IPS-15b (cell line): ENCODE measurements around the gene NUS1.
"Not testable (repeated sequence)": the region's sequence is repeated elsewhere in the genome, so short reads cannot be mapped to it uniquely, and the experiment has no call there.

ENCODE experiments used
- H3K27me3 ChIP-seq: one replicate; pipeline ENCODE4 v1.6.1; 2013; ENCODE audit warnings: low read length; ENCODE audit not compliant: control insufficient read depth, insufficient read depth
- H3K36me3 ChIP-seq: one replicate; pipeline ENCODE4 v1.6.1; 2013; ENCODE audit warnings: low read length; ENCODE audit not compliant: control insufficient read depth, insufficient read depth
- H3K4me1 ChIP-seq: one replicate; pipeline ENCODE4 v1.6.1; 2013; ENCODE audit warnings: mild to moderate bottlenecking, low read length; ENCODE audit not compliant: control insufficient read depth, insufficient read depth
- H3K4me3 ChIP-seq: one replicate; pipeline ENCODE4 v1.5.1; 2013; ENCODE audit warnings: low read depth, low read length
- H3K9ac ChIP-seq: one replicate; pipeline ENCODE4 v1.6.1; 2013; ENCODE audit warnings: low read depth, mild to moderate bottlenecking, low read length
- H3K9me3 ChIP-seq: one replicate; pipeline ENCODE4 v1.6.1; 2013; ENCODE audit warnings: mild to moderate bottlenecking, low read length; ENCODE audit not compliant: control insufficient read depth, insufficient read depth

The NUS1 gene

GRCh38 chr6:117676577-117677218 is 1.4 kb downstream of the NUS1 start:
- Histone ChIP-seq H3K4me1 (peaks cover 9% of the 10 kb centered on the region), H3K9ac (peak overlapping the region; percentile 8)

DNA sequence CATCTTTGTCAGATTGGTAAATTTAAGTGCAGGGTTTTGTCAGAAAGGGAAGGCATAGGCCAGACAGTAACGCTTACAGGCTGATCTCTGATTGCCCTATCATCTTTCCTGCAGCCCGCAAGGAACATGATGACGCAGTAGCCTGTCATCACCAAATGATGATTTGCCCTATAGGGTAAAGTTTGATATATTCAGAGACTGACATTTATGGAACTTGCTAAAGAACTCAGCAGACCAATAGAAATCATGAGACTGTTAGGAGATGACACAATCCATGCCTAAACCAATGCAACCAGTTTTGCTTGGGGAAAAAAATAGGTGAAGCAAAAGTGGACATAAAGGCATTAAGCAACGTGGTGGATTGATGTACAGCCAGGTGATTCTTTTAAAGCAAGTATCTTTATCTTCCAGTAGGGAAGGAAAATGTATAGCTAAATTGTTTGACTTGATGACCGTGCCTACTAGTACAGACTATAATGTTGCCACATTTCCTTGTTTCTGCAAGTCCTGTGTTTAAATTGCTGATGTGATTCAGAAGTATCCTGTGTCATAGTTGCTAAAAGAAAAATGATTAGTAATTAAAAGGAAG is 2.4 kb downstream of the NUS1 start:
- peak overlapping the region; percentile 3 for H3K9ac ChIP-seq
- no peaks in the 10 kb centered on the region for H3K9me3 ChIP-seq
- peaks cover 9% of the 10 kb centered on the region for H3K4me1 ChIP-seq
- H3K27me3 ChIP-seq: no peaks in the 10 kb centered on the region
- H3K36me3 ChIP-seq: no peaks in the 10 kb centered on the region
- H3K4me3 ChIP-seq: peak overlapping the region; percentile 22

More at GRCh38 chr6:117676577-117677218, 1.4 kb downstream of the NUS1 start:
- peak overlapping the region; percentile 36 for H3K4me3 ChIP-seq
- no peaks in the 10 kb centered on the region for H3K27me3 ChIP-seq
- no peaks in the 10 kb centered on the region for H3K36me3 ChIP-seq
- H3K9me3 ChIP-seq: no peaks in the 10 kb centered on the region

DNA sequence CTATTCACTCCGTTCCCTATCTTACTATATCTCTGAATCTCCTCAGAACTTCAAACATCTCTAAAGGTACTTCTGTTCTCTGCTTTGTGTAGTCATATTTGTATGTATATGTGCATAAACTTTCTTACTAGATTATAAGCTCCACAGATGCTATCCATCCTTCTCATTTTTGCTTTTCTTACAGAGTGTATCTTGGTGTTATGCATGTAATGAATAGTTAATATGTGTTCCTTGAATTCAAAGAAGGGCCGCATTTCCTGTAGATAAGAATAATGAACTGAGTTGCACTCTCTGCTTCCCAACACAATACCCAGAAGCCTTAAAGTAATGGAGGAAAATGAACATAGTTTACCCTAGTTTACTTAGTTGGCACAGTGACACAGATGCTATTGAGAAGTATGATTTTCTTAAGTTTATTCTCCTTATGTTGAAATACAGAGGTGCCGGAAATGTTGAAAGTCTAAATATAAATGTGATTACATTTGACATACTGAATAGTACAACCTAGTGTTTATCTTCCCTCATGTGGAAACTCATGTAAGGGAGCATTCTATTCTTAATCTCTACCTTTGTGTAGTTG is 6.0 kb downstream of the NUS1 start:
- Histone ChIP-seq H3K9ac (no peak overlapping the region), H3K4me3 (no peak overlapping the region), H3K27me3 (no peaks in the 10 kb centered on the region), H3K9me3 (no peaks in the 10 kb centered on the region), H3K36me3 (no peaks in the 10 kb centered on the region), H3K4me1 (peaks cover 9% of the 10 kb centered on the region)

- Histone ChIP-seq H3K4me1 (no peaks in the 10 kb centered on the region), H3K9ac (no peak overlapping the region), H3K27me3 (no peaks in the 10 kb centered on the region)
These were observed 9.5 kb downstream of the NUS1 start for GRCh38 chr6:117684749-117685148.

DNA sequence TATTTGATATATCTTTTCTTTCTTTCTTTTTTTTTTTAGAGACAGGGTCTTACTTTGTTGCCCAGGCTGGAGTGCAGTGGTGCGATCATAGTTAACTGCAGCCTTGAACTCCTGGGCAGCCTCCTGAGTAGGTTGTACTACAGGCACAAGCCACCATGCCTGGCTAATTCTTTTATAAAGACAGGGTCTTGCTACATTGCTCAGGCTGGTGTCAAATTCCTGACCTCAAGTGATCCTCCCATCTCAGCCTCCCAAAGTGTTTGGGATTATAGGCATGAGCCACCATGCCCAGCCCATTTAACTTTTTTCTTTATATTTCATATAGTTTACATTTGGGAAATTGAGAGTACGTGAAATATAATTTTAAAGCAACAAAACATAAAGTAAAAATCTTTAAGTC is 10.1 kb downstream of the NUS1 start:
- Histone ChIP-seq H3K9ac (no peak overlapping the region), H3K4me1 (no peaks in the 10 kb centered on the region), H3K36me3 (no peaks in the 10 kb centered on the region), H3K4me3 (no peak overlapping the region), H3K27me3 (no peaks in the 10 kb centered on the region), H3K9me3 (no peaks in the 10 kb centered on the region)

More at GRCh38 chr6:117684749-117685148, 9.5 kb downstream of the NUS1 start:
- no peak overlapping the region for H3K4me3 ChIP-seq
- no peaks in the 10 kb centered on the region for H3K9me3 ChIP-seq
- H3K36me3 ChIP-seq: no peaks in the 10 kb centered on the region

DNA sequence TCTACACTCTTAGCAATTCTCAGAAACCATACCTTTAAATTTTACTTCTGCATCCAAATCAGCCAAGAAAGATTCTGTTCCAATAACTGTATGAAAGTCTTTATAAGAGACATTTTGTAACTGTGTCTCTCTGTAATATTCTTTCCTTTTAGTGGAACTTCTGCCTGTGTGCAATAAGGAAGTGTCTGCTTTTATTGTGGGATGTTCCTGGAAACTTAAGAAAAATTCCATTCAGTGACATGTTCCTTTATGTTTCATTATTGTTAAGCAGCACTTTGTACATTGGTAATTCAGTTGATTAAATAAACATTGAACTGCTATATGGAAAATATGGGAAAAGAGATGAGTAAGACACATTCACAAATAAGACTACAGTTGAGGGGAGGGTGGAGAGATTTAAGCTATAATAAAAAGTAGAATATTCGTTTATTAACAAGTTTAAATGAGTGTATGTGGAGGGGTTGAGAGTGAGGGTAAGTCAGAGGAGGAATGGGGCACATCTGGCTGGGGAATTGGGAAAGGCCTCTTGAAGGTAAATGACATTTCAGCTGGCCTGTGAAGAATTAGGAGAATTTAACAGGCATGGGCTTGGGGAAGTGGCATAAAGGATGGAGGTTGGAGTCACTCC is 11.9 kb downstream of the NUS1 start:
- Histone ChIP-seq H3K4me1 (no peaks in the 10 kb centered on the region), H3K9ac (no peak overlapping the region), H3K27me3 (no peaks in the 10 kb centered on the region), H3K9me3 (no peaks in the 10 kb centered on the region), H3K36me3 (no peaks in the 10 kb centered on the region), H3K4me3 (no peak overlapping the region)

GRCh38 chr6:117689584-117689983 is 14.3 kb downstream of the NUS1 start:
- not testable (repeated sequence) for H3K27me3 ChIP-seq, H3K9me3 ChIP-seq, H3K36me3 ChIP-seq, H3K4me3 ChIP-seq, H3K4me1 ChIP-seq, H3K9ac ChIP-seq

GRCh38 chr6:117706504-117706903 is 31.2 kb downstream of the NUS1 start:
- Histone ChIP-seq H3K9ac (no peak overlapping the region), H3K27me3 (no peaks in the 10 kb centered on the region), H3K36me3 (peaks cover 14% of the 10 kb centered on the region), H3K9me3 (no peaks in the 10 kb centered on the region), H3K4me3 (no peak overlapping the region), H3K4me1 (no peaks in the 10 kb centered on the region)

DNA sequence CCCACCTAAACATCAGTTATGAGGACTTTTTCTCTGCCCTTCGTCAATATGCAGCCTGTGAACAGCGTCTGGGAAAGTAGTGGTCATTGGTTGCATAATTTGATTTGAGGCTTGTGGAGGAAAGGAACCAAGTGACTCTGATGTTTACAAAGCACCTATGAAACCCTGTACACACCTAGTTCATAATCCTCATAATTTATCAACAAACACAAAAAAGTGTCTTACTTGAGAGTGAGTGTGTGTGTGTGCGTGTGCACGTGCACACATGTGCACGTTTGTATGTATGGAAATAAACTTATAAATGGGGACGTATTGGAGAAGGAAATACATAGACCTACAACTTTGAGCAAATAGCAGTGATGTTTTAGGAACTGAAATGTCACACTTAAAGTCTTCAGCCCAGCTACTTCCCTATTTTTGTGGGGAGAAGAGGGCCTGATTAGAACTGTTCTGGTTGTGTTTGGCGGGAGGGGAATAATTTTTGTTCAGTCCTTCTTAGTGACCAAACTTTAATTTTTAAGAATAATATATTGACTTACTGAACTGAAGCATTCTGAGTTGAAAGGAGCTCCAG is 31.8 kb downstream of the NUS1 start:
- not testable (repeated sequence) for H3K9me3 ChIP-seq, H3K9ac ChIP-seq, H3K4me3 ChIP-seq, H3K4me1 ChIP-seq, H3K27me3 ChIP-seq
- H3K36me3 ChIP-seq: peaks cover 14% of the 10 kb centered on the region

GRCh38 chr6:117711369-117711768 is 36.1 kb downstream of the NUS1 start:
- Histone ChIP-seq H3K36me3 (no peaks in the 10 kb centered on the region), H3K9me3 (no peaks in the 10 kb centered on the region), H3K9ac (no peak overlapping the region), H3K4me1 (no peaks in the 10 kb centered on the region), H3K27me3 (no peaks in the 10 kb centered on the region), H3K4me3 (no peak overlapping the region)

DNA sequence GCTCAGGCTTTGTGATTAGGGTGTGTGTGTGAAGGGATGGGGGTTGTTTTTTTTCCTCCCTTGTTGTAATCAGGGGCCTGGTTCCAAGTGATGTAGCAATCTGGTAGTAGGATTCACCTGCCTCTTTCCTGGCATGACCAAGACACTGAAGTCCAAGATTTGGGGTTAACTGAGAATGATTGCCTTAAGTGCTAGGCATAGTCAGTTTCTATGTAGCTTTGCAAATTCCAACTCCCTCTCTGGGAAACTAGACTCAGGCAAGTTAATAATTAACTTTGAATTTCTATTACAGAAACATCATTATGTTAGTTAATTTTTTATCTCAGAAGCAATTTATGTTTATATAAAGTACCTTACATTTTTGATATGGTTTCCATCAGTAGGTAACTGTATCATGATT is 43.6 kb downstream of the NUS1 start:
- Histone ChIP-seq H3K4me1 (no peaks in the 10 kb centered on the region), H3K9ac (no peak overlapping the region), H3K9me3 (peaks cover 6% of the 10 kb centered on the region), H3K27me3 (no peaks in the 10 kb centered on the region), H3K36me3 (no peaks in the 10 kb centered on the region), H3K4me3 (no peak overlapping the region)
